GM18502 (cell line): ENCODE results near the gene KRTAP16-1.
"Not testable (repeated sequence)": the region's sequence is repeated elsewhere in the genome, so short reads cannot be mapped to it uniquely, and the experiment has no call there.

ENCODE experiments used
- ATAC-seq: cut with Tn5 transposase; IDR thresholded peaks from one replicate; pipeline ENCODE4 v1.9.1; 2021; ENCODE audit warnings: mild to moderate bottlenecking; ENCODE audit not compliant: unreplicated experiment, poor library complexity

KRTAP16-1 gene, protein sequence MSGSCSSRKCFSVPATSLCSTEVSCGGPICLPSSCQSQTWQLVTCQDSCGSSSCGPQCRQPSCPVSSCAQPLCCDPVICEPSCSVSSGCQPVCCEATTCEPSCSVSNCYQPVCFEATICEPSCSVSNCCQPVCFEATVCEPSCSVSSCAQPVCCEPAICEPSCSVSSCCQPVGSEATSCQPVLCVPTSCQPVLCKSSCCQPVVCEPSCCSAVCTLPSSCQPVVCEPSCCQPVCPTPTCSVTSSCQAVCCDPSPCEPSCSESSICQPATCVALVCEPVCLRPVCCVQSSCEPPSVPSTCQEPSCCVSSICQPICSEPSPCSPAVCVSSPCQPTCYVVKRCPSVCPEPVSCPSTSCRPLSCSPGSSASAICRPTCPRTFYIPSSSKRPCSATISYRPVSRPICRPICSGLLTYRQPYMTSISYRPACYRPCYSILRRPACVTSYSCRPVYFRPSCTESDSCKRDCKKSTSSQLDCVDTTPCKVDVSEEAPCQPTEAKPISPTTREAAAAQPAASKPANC

DNA sequence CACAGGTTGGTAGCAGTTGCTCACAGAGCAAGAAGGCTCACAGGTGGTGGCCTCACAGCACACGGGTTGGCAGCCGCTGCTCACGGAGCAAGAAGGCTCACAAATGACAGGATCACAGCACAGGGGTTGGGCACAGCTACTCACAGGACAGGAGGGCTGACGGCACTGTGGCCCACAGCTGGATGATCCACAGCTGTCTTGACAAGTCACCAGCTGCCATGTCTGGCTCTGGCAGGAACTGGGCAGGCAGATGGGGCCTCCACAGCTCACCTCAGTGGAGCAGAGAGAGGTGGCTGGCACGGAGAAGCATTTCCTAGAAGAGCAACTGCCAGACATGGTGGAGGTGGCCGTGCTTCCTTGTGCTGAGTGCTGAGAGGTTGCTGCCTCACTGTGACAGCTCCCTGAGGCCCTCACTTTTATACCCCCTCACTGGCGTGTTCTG lies at the start of gene KRTAP16-1:
KRTAP16-1 (minus strand) TSS at position 392 of the 442 bp plus-strand sequence; CDS start at position 336, 56 bp downstream.
- no peak for ATAC-seq

DNA sequence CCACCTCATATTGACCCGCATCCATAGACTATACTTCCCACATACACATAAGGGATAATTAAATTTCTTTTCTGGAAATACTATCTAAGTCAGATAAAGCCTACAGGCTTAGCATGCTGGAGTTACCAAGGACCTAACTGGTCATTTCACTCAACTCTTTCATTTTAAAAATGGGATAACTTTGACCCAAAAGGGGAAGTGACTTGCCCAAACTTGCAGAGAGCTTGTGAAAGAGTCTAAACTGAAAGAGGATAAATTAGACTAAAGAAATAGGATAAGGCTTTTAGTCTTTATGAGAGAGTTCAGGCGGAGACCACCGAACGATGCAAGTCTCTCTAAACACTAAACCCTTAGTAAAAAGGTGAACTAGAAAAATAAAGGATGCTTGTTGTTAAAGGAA lies 45.4 kb upstream of the KRTAP16-1 start:
- no peak for ATAC-seq

DNA sequence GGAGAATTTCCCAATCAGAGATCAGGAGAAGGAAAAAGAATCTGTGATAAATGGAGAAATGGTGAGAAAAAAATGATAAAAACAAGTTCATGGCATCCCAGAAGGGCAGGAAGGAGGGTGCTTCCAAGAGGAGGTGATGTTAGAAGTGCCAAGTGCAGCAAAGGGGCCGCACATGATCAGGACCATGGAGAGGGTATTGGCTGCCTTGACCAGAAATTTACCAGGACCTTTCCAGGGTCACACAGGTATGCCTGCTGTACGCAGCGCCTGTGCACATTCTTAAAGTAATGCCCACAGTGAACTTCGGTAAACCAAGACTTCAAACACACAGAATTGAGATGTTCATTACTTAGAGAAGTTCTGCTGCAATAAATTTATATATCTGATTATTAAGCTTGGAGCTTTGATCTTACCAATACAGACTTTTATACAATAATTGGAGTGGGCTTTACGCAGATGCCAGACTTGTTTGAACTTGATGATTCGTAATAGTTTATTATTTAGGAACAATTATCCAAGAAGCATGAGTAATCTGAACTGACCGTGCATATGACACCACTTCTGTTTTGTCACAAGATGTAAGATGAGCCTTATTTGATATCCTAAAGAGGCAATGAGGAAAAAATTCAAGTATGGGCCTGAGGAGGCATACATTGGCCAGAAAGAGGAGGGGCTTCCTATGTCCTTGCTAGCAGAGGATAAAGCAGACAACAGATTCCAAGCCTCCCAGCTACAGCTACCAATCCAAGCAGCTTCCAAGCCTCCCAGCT lies 43.7 kb upstream of the KRTAP16-1 start:
- ATAC-seq: no peak

GRCh38 chr17:41351177-41351576 lies 42.1 kb upstream of the KRTAP16-1 start:
- ATAC-seq: no peak

DNA sequence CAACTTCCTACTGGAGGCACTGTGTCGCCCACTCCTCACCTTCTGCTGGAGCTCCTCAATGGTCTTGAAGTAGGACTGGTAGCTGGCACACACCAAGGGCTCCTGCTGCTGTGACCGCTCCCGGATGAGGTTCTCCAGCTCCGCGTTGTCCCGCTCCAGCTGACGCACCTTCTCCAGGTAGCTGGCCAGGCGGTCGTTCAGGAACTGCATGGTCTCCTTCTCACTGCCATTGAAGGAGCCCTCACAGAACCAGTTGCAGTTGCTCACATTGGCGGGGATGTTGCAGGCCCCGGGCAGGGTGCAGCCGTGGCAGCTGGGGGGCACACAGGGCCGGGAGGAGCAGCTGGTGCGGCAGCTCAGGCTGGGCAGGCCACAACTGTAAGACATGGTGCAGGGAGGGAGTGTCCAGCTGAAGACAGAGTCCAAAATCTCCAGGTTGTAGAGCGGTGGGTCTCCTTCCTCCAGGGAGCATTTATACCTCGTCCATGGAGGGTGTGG lies 41.3 kb upstream of the KRTAP16-1 start, which contains the start of gene KRT33A:
KRT33A (minus strand) TSS at position 448 of the 498 bp plus-strand sequence; CDS start at position 387, 61 bp downstream.
- not testable (repeated sequence) for ATAC-seq

DNA sequence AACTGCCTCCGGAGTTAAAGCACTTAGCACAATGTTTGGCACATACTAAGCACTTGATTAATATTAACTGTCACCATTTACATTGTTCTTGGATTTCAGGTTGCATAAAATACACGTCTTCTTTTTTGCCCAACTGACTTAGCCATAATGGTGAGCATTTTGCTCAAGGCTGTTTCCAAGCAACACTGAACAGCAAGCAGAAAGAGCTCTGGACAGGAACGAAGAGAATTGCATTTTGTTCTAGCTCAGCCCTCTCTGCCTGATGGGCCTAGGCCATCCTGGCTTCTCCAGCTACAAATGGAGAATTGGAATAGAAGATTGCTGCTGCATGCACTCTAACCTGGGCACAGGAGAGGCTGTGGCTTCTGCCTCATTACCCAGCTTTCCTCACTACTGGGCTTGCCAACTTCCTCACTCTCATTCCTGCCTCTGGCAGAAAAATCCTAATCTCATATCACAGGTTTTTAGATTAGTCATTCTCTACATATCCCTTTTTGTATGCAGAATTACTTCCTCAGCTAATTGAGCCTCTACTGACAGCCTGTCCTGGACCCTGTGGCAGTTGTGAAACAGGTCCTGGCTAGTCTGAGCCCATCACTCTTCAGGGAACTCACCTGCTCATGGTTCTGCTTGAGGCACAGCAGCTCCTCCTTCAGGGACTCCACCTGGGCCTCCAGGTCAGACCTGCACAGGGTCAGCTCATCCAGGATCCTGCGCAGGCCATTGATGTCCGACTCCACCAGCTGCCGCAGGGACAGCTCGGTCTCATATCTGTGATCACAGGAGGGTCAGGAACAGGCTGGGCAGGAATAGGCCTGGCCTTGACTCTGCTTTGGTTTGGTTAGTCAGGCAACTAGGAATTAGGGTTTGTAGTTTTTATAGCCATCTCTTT lies 39.0 kb upstream of the KRTAP16-1 start:
- ATAC-seq: no peak

GRCh38 chr17:41346421-41346820 lies 37.3 kb upstream of the KRTAP16-1 start:
- ATAC-seq: not testable (repeated sequence)

GRCh38 chr17:41345992-41346391 lies 36.9 kb upstream of the KRTAP16-1 start:
- ATAC-seq: no peak

DNA sequence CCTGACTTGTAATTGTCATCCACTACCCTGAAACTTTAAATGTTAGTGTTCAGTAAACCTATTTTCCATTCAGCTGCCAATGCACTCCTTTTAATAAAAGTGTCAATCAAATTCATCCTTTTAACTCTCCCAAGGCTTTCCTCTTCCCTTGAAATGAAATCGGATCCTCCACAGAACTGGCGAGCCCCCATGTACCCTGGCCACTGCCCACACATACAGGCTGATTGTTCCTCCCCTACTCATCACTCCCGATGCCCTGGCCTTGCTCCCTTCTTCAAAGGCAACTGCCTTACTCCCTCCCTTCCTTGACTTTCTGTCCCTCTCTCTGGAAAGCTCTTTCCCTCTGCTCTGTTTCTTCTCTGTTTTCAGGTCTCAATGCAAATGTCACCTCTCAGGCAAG lies 33.9 kb upstream of the KRTAP16-1 start:
- no peak for ATAC-seq

DNA sequence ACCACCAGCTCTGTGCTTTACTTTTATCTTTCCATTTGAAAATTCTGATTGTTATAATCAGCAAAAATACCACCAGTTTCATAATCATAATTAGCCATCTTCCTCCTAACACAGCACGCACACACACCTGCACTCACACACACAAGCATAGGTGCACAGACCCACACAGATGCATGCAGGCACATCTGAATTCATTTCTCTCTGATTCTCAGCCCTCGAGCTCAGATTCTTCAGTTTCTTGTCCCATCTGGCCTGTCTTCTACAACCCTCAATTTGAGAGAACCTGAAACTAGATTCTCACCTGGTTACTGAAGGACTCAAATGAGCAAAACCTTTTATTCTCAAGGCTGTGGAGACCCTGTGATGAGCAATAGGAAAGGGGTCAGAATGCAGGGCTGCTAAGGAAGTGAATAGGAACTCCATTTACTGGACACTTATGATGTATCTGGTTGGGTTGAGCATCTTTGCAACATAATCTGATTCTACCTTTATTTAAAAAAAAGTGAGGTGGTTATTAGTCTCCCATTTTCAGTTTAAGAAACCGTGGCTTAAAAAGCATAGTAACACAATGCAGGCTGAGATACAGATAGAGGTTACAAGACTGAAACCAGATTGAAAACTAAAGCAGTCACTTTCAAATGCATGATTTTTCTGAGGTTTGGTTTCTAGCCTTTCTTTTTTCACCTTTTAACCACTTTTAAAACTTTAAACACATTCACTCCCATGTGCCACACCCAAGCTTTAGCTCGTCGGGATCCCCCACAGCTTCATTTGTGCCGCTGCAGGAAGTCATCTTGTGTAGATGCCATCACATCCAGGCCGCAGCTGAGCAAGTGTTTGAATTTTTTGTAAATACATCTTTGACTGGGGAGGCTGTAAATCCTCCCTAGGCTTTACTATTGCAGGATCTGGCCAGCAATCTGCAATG lies 32.1 kb upstream of the KRTAP16-1 start:
- ATAC-seq: no peak

DNA sequence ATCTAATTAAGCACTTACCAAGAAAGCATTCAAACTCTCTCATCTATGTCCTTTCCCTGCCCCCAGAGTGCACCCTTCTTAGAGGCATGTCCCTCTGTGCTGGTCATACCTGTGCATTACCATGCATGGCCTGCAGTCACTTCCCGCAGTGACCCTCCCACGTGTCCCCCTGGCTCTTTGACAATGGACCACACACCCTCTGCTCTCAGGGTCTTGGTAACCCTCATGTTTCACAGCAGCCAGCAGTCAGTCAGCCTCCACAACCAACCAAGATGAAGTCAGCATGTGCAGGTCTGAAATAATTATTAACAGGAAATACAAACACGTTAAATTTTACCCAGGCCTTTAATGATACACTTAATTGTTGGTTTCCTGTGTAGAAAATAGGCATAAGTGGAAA lies 31.4 kb upstream of the KRTAP16-1 start:
- ATAC-seq: no peak

- ATAC-seq: no peak
These were observed 30.6 kb upstream of the KRTAP16-1 start for GRCh38 chr17:41339571-41340172.

DNA sequence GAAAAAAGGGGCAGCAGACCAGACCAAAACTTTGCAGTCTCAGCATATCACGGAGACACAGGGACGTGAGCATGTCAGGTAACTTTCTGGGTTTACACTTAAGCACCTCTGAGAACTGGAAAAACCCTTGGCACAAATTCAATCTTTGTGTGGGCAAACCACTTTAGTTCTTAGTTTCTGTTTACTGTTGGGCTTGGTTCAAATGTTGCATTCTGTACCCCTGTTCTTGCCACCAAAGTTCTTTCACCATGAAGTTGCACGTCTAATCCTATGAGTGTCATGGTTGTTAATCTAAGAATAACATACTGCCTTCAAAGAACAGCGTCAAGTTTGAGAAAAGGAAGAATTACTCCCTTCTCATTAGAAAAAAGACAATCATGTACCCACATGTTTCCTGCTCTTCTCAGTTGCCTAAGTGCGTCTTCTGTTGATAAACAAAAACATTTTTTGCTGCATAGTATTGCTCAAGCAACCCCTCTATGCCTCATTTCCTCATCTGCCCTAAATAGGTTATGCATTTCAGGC lies 29.9 kb upstream of the KRTAP16-1 start:
- ATAC-seq: no peak

DNA sequence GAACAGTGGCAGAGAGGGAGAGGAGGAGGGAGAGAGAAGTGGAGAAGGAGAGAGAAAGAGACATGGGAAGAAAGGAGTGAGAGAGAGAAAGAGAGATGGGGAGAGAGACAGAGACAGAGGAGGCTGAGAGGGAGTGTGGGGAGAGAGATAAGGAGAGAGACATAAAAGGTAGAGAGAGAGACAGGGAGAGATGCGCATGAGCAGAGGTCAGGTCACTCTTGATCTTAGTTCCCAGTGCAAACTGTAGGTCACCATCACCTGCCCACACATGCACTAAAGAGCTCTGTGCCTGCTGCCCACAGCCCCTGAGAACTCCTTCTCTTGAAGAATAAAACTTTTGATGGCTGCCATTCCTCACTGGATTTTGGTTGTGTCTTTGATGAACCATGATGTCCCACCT lies 26.6 kb upstream of the KRTAP16-1 start:
- no peak for ATAC-seq

- ATAC-seq: no peak
These were observed 25.5 kb upstream of the KRTAP16-1 start for GRCh38 chr17:41334385-41335305.

DNA sequence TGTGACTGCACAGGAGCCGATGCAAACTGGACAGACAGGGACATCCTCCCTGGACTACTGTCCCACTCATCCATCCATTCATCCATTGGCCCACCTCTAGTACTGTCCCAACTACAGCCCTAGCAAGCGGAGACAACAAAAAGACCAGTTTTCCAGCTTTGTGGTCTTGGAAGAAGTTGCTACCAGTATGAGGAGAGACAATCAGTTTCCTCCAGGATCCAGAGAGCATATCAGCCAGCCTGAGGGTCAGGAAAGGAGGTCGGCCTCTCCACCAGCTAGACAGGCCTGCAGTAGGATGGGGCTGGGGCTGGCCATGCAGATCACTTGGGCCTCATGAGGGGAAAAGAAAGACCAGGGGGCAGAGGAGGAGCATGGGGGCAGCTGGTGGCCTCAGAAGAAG lies 24.7 kb upstream of the KRTAP16-1 start:
- no peak for ATAC-seq

DNA sequence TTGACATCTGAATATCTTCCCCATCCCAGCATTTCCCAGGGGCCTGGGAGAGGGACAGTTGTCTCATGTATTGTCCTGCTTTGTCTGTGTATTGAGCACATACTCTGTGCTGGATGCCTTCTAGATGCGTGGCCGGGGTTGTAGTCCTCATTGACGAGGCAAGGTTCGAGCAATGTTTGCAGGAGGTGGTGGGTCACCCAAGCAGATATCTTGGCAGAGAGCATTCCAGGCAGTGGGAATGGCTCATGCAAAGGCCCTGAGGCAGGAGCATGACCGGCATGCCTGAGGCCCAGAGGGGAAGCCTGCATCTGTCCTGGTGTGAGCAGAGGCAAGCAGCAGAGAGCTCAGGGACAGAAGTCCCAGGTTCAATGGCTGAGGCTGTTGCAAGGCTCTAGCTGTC lies 24.0 kb upstream of the KRTAP16-1 start:
- no peak for ATAC-seq
